Uterine smooth muscle cell (primary cell): ENCODE data around the gene DLEC1. TPM values are rescaled to one million over a fixed set of nuclear protein-coding genes. Genes with fewer than 3 reads are reported as not detected.

Source experiments
- total RNA-seq: library from RNA; depleted of rRNA; stranded (reverse); fragments of >200 nt; gene quantifications from 2 replicates; pipeline ENCODE4 v1.2.3, GENCODE V29; 2014

Gene DLEC1
- total RNA-seq: 0.11 and 0.12 TPM in 2 replicates

DNA sequence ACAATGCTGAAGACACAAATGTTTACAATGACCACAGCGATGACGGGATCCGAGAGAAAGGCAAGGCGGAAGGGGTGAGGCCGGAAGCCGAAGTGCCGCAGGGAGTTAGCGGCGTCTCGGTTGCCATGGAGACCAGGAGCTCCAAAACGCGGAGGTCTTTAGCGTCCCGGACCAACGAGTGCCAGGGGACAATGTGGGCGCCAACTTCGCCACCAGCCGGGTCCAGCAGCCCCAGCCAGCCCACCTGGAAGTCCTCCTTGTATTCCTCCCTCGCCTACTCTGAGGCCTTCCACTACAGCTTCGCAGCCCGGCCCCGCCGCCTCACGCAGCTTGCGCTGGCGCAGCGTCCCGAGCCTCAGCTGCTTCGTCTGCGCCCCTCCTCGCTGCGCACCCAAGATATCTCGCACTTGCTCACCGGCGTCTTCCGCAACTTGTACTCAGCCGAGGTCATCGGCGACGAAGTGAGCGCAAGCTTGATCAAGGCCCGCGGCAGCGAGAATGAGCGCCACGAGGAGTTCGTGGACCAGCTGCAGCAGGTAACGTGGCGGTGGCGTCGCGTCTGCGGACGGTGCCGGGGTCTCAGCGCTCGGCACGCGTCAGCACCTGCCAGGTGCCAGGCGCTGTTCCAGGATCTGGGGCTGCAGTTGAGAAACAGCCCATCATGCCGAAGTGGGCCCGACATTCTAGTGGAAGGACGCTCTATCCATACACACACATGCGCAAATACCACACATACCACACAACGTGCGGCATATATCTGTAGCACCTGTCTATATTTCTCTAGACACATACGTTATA, at the start of gene DLEC1:
TSS of gene DLEC1 (plus strand) at position 108 of the 798 bp plus-strand sequence. CDS start at position 126, 18 bp downstream.

DNA sequence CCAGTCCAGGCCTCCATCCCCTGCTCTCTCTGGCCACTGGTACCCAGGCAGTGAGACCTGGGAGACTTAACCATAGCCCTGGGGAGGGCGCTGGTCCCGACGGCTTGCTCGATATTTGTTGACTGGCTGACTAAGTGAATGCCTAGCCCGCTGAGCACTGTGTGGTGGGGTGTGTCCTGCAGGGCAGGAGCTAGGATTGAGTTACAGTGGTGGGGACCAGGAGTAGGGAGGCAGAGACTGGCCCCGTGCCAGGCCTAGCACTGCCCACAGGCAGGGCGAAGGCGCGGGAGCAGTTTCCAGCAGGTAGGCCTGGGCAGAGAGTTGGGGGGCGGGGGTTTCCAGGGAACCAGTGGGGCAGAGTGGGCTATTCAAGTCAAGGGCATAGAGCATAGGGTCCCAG, 48.5 kb upstream of the DLEC1 start, which contains the start of gene VILL:
TSS of gene VILL (plus strand) at position 260 of the 400 bp plus-strand sequence. CDS start 2,887 bp downstream, outside the sequence.

GRCh38 chr3:38029400-38030125, 9.4 kb upstream of the DLEC1 start, which contains the start of gene PLCD1:
TSS of gene PLCD1 (minus strand) at chr3:38029642. CDS start at chr3:38029539, 103 bp downstream.

GRCh38 chr3:38136777-38137614, 98.0 kb downstream of the DLEC1 start, which contains the start of gene ACAA1:
TSS of gene ACAA1 (minus strand) at chr3:38137127. CDS start at chr3:38137035, 92 bp downstream.

GRCh38 chr3:38138349-38139190, 99.6 kb downstream of the DLEC1 start, which contains the start of gene MYD88:
TSS of gene MYD88 (plus strand) at chr3:38138661. CDS start at chr3:38138701, 40 bp downstream.

GRCh38 chr3:38164952-38165721, 126.1 kb downstream of the DLEC1 start, which contains the start of gene OXSR1:
TSS of gene OXSR1 (plus strand) at chr3:38165537. CDS start at chr3:38165877, 340 bp downstream.

Other genes starting within 250 kb of the DLEC1 start
- gene CTDSPL, start 177.3 kb upstream of the DLEC1 start, total RNA-seq: 31.8 and 38.2 TPM in 2 replicates
- 5.3 and 7.9 TPM in 2 replicates for gene VILL, start 48.4 kb upstream of the DLEC1 start, total RNA-seq
- 11.8 and 26.6 TPM in 2 replicates for gene PLCD1, start 9.6 kb upstream of the DLEC1 start, total RNA-seq
- 31.0 and 35.2 TPM in 2 replicates for gene ACAA1, start 97.9 kb downstream of the DLEC1 start, total RNA-seq
- gene MYD88, start 99.5 kb downstream of the DLEC1 start, total RNA-seq: 11.9 and 12.5 TPM in 2 replicates
- gene OXSR1, start 126.3 kb downstream of the DLEC1 start, total RNA-seq: 39.4 and 50.9 TPM in 2 replicates
- 0.22 and 0.25 TPM in 2 replicates for gene SLC22A13, start 226.6 kb downstream of the DLEC1 start, total RNA-seq
- gene SLC22A14, start 243.1 kb downstream of the DLEC1 start, total RNA-seq: under 0.01 TPM in 1 of 2 replicates, not detected in the other